PC-3 (cell line): ENCODE results near the gene DEFB112.

Experiments
- CTCF ChIP-seq: fragments of 300-600 bp; sonication (generic); conservative IDR thresholded peaks from 2 replicates; pipeline ENCODE4 v1.5.1; 2017; ENCODE audit warnings: antibody characterized with exemption, low read depth, mild to moderate bottlenecking, low read length
- EZH2 ChIP-seq: fragments of 300-600 bp; sonication (generic); IDR thresholded peaks from one replicate; pipeline ENCODE4 v1.6.1; 2017; ENCODE audit warnings: antibody characterized with exemption, mild to moderate bottlenecking, low read length; ENCODE audit not compliant: unreplicated experiment
- EZH2phosphoT487 ChIP-seq: fragments of 300-600 bp; sonication (generic); IDR thresholded peaks from 2 replicates; pipeline ENCODE4 v1.6.1; 2018; ENCODE audit warnings: mild to moderate bottlenecking, antibody characterized with exemption, low read length, borderline replicate concordance

- no peak for TF ChIP-seq CTCF
- no peak for TF ChIP-seq EZH2phosphoT487
- no peak for TF ChIP-seq EZH2
These were observed 54.5 kb downstream of the DEFB112 start for GRCh38 chr6:49995278-49995677.
